PC-3 (cell line): ENCODE measurements around the gene SEC14L1.

Experiments
- CTCF ChIP-seq: fragments of 300-600 bp; sonication (generic); conservative IDR thresholded peaks from 2 replicates; pipeline ENCODE4 v1.5.1; 2017; ENCODE audit warnings: antibody characterized with exemption, low read depth, mild to moderate bottlenecking, low read length
- EZH2 ChIP-seq: fragments of 300-600 bp; sonication (generic); IDR thresholded peaks from one replicate; pipeline ENCODE4 v1.6.1; 2017; ENCODE audit warnings: antibody characterized with exemption, mild to moderate bottlenecking, low read length; ENCODE audit not compliant: unreplicated experiment
- EZH2phosphoT487 ChIP-seq: fragments of 300-600 bp; sonication (generic); IDR thresholded peaks from 2 replicates; pipeline ENCODE4 v1.6.1; 2018; ENCODE audit warnings: mild to moderate bottlenecking, antibody characterized with exemption, low read length, borderline replicate concordance

- no peak for TF ChIP-seq CTCF
- TF ChIP-seq EZH2, result no peak
- no peak for TF ChIP-seq EZH2phosphoT487
These were observed 105.6 kb downstream of the SEC14L1 start for GRCh38 chr17:77246110-77247047.
